GM12892 (cell line): ENCODE results near the gene AP2A2.

Source experiments
- POLR2A ChIP-seq: IDR thresholded peaks from 2 replicates; pipeline ENCODE4 v1.6.1; 2011; ENCODE audit warnings: low read depth, low read length, control low read depth
- POLR2AphosphoS5 ChIP-seq: IDR thresholded peaks from 2 replicates; pipeline ENCODE4 v1.6.1; 2011; ENCODE audit warnings: low read depth, low read length, control low read depth
- TAF1 ChIP-seq: IDR thresholded peaks from 2 replicates; pipeline ENCODE4 v1.6.1; 2011; ENCODE audit warnings: low read depth, mild to moderate bottlenecking, control low read depth, low read length, borderline replicate concordance

GRCh38 chr11:1052133-1053011 lies 126.7 kb downstream of the AP2A2 start:
- no peak for TF ChIP-seq POLR2AphosphoS5
- no peak for TF ChIP-seq TAF1
- no peak for TF ChIP-seq POLR2A
